Ishikawa (cell line): ENCODE measurements around the gene ANP32A.

Experiments
- CEBPB ChIP-seq: IDR thresholded peaks from 2 replicates; pipeline ENCODE4 v1.6.1; 2012
- CREB1 ChIP-seq: IDR thresholded peaks from 2 replicates; pipeline ENCODE4 v1.6.1; 2012; ENCODE audit warnings: low read depth
- EP300 ChIP-seq: IDR thresholded peaks from 2 replicates; pipeline ENCODE4 v1.6.1; 2012; ENCODE audit warnings: borderline replicate concordance
- FOXM1 ChIP-seq: IDR thresholded peaks from 2 replicates; pipeline ENCODE4 v1.6.1; 2012; ENCODE audit warnings: low read depth, borderline replicate concordance
- MAX ChIP-seq: IDR thresholded peaks from 2 replicates; pipeline ENCODE4 v1.6.1; 2012
- NFIC ChIP-seq: IDR thresholded peaks from 2 replicates; pipeline ENCODE4 v1.6.1; 2012
- RAD21 ChIP-seq: IDR thresholded peaks from 2 replicates; pipeline ENCODE4 v1.6.1; 2012; ENCODE audit warnings: low read depth
- REST ChIP-seq: IDR thresholded peaks from 2 replicates; pipeline ENCODE4 v1.6.1; 2012; ENCODE audit warnings: low read depth, mild to moderate bottlenecking
- TEAD4 ChIP-seq: IDR thresholded peaks from 2 replicates; pipeline ENCODE4 v1.6.1; 2012
- USF1 ChIP-seq: IDR thresholded peaks from 2 replicates; pipeline ENCODE4 v1.6.1; 2012
- YY1 ChIP-seq: IDR thresholded peaks from 2 replicates; pipeline ENCODE4 v1.6.1; 2012; ENCODE audit warnings: low read depth
- ZBTB7A ChIP-seq: IDR thresholded peaks from 2 replicates; pipeline ENCODE4 v1.6.1; 2012; ENCODE audit warnings: low read depth

ANP32A gene

GRCh38 chr15:68730471-68730919 is 90.2 kb downstream of the ANP32A start:
- no peak for TF ChIP-seq USF1
- peak; percentile 77 for TF ChIP-seq RAD21

- TF ChIP-seq ZBTB7A = no peak
- no peak for TF ChIP-seq RAD21
- TF ChIP-seq TEAD4 = no peak
- no peak for TF ChIP-seq FOXM1
- no peak for TF ChIP-seq CEBPB
- TF ChIP-seq NFIC = no peak
- TF ChIP-seq MAX = no peak
- TF ChIP-seq YY1 = no peak
- TF ChIP-seq CREB1 = no peak
- no peak for TF ChIP-seq USF1
- no peak for TF ChIP-seq REST
- TF ChIP-seq EP300 = no peak
Observed at GRCh38 chr15:68729789-68730411, 90.8 kb downstream of the ANP32A start.
